ENCODE results near the gene PRKCB. TPM values are rescaled to one million over a fixed set of nuclear protein-coding genes. Genes with fewer than 3 reads are reported as not detected.

The PRKCB gene
- total and polyA plus RNA-seq, 2 of the 8 experiments (the other 6 are each of a cell fraction or from before 2014, with no cell fraction given), result 7.1 to 12.1 TPM

- Histone ChIP-seq H3K56ac (replicated peaks; ENCODE audit: insufficient read length, low read depth, low read length) (no peak overlapping the region), H3K18ac (ENCODE audit: extremely low read depth, low read length) (no peak overlapping the region), H2AK5ac (ENCODE audit: low read depth, low read length) (peak overlapping the region; percentile 57; the same call in 1 of the 2 replicates), H3K23ac (ENCODE audit: insufficient read length) (no peak overlapping the region), H3K9me3 (ENCODE audit: insufficient read depth in 2 of 2, low read depth in 1 of 2, low read length in 1 of 2) (no peaks in the 10 kb centered on the region), H3K4ac (replicated peaks; ENCODE audit: insufficient read length, low read depth, low read length) (no peak overlapping the region), H4K91ac (replicated peaks; ENCODE audit: insufficient read length, low read length) (no peak overlapping the region), H2BK15ac (ENCODE audit: low read length) (peak overlapping the region; percentile 50; the same call in 1 of the 2 replicates), H3K14ac (ENCODE audit: insufficient read length) (no peak overlapping the region), H2BK5ac (ENCODE audit: low read depth, low read length) (no peak overlapping the region), H3K79me1 (ENCODE audit: low read depth, low read length) (no peaks in the 10 kb centered on the region), H2AFZ (ENCODE audit: low read length) (no peak overlapping the region), H3K4me3 (ENCODE audit: extremely low read depth in 1 of 4, insufficient read depth in 2 of 4, low read depth in 3 of 4, low read length in 4 of 4) (no peak overlapping the region), H3K23me2 (ENCODE audit: low read depth, low read length) (peaks cover 2% of the 10 kb centered on the region; the same call in 1 of the 2 replicates), H2BK12ac (ENCODE audit: low read depth, low read length) (no peak overlapping the region; the same call in 1 of the 2 replicates), H3K36me3 (ENCODE audit: control insufficient read depth in 2 of 4, insufficient read depth in 4 of 4, low read length in 3 of 4) (no peaks in the 10 kb centered on the region), H3K9ac (replicated peaks in 1 of 4; ENCODE audit: extremely low read depth in 1 of 4, low read depth in 3 of 4, low read length in 3 of 4) (no peak overlapping the region), H3K27me3 (replicated peaks in 1 of 4; ENCODE audit: control insufficient read depth in 3 of 4, extremely low read depth in 1 of 4, insufficient read depth in 3 of 4, low read length in 3 of 4) (no peaks in the 10 kb centered on the region), H3K27ac (ENCODE audit: low read depth, low read length) (no peak overlapping the region), H3K4me1 (replicated peaks in 1 of 4; ENCODE audit: control insufficient read depth in 3 of 4, insufficient read depth in 4 of 4, low read length in 3 of 4) (peaks cover 5 to 23% (median 10%) of the 10 kb centered on the region in 4 experiments), H4K8ac (ENCODE audit: extremely low read depth, insufficient read depth, low read length) (no peak overlapping the region), H2BK20ac (ENCODE audit: low read length) (no peak overlapping the region), H4K20me1 (replicated peaks in 1 of 2; ENCODE audit: control insufficient read depth in 1 of 2, insufficient read depth in 2 of 2, low read length in 2 of 2) (no peaks in the 10 kb centered on the region), H3K79me2 (ENCODE audit: control insufficient read depth in 1 of 2, insufficient read depth in 2 of 2, low read length in 2 of 2) (no peaks in the 10 kb centered on the region), H4K5ac (ENCODE audit: insufficient read length, low read depth, low read length) (no peak overlapping the region), H2BK120ac (replicated peaks; ENCODE audit: low read depth, low read length) (no peak overlapping the region), H3K4me2 (ENCODE audit: insufficient read depth in 1 of 2, low read depth in 2 of 2, low read length in 2 of 2) (no peak overlapping the region)
- POLR2A ChIA-PET (ENCODE audit: partially characterized antibody), result no interaction called here
- no peak for DNase-seq (ENCODE audit: low read depth in 1 of 2, low spot score in 2 of 2)
- WGBS, 2 experiments (ENCODE audit: extremely low coverage in 1 of 2, insufficient coverage in 1 of 2, insufficient read length in 1 of 2, insufficient replicate concordance in 2 of 2, low coverage in 1 of 2, low lambda C conversion rate in 2 of 2, missing lambda C conversion rate in 1 of 2), result 88% methylated on average over 5 of the region's 5 CpGs; no CpG with 5 or more reads in 1 of the 2 experiments
- FAIRE-seq, result no peak
- CTCF ChIA-PET (ENCODE audit: partially characterized antibody), result interaction anchor here (1.1 to 8.5 kb wide), 5 partner anchors 22 to 456 kb away, joined by 3 to 139 read pairs (median 14); no protein-coding TSS in a partner anchor
- TF ChIP-seq POU5F1 (IDR thresholded peaks at IDR 0.05; ENCODE audit: low read depth, low read length) (no peak), SIN3A (conservative IDR thresholded peaks at IDR 0.05 in 1 of 2, IDR thresholded peaks at IDR 0.05 in 1 of 2; ENCODE audit: low read depth in 1 of 2, low read length in 2 of 2) (no peak), GTF2F1 (IDR thresholded peaks at IDR 0.05; ENCODE audit: borderline replicate concordance, low read depth, low read length) (no peak), CTBP2 (IDR thresholded peaks at IDR 0.05; ENCODE audit: borderline replicate concordance, insufficient read depth, insufficient read length, low read length) (no peak), KDM4A (IDR thresholded peaks at IDR 0.05; ENCODE audit: low read depth, low read length, severe bottlenecking) (no peak), FOSL1 (IDR thresholded peaks at IDR 0.05; ENCODE audit: insufficient read depth, low read depth, low read length) (no peak), MAFK (IDR thresholded peaks at IDR 0.05; ENCODE audit: low read depth, low read length) (no peak), ASH2L (IDR thresholded peaks at IDR 0.05; ENCODE audit: low read length) (no peak), EGR1 (IDR thresholded peaks at IDR 0.05; ENCODE audit: borderline replicate concordance, low read depth, low read length) (no peak), POLR2A (IDR thresholded peaks at IDR 0.05; ENCODE audit: control extremely low read depth in 1 of 2, low read depth in 2 of 2, low read length in 2 of 2) (no peak), TCF12 (IDR thresholded peaks at IDR 0.05; ENCODE audit: low read depth, low read length) (no peak), USF2 (IDR thresholded peaks at IDR 0.05; ENCODE audit: low read length) (no peak), SP1 (IDR thresholded peaks at IDR 0.05; ENCODE audit: low read depth, low read length) (no peak), SIX5 (IDR thresholded peaks at IDR 0.05; ENCODE audit: low read depth, low read length) (no peak)
Observed at GRCh38 chr16:24049113-24049512, 213.3 kb downstream of the PRKCB start.
